ENCODE results near the gene TSHZ3.

- TF ChIP-seq POLR2A (IDR thresholded peaks at IDR 0.05), result no peak
- peak in 1 of 6 experiments; percentile 18 for TF ChIP-seq CTCF (IDR thresholded peaks at IDR 0.05)
Observed at GRCh38 chr19:31314849-31315629, 34.2 kb downstream of the TSHZ3 start.
